GM12891 (cell line): ENCODE results near the gene SPRR3.

Source experiments
- PAX5 ChIP-seq: IDR thresholded peaks from 2 replicates; pipeline ENCODE4 v1.6.1; 2011; ENCODE audit warnings: low read length, moderate library complexity, mild to moderate bottlenecking; ENCODE audit not compliant: insufficient read depth, severe bottlenecking
- POLR2A ChIP-seq: IDR thresholded peaks from 2 replicates; pipeline ENCODE4 v1.6.1; 2011; ENCODE audit warnings: low read depth, low read length, control low read depth
- SPI1 ChIP-seq: IDR thresholded peaks from 2 replicates; pipeline ENCODE4 v1.6.1; 2011; ENCODE audit warnings: low read depth, low read length, control low read depth

DNA sequence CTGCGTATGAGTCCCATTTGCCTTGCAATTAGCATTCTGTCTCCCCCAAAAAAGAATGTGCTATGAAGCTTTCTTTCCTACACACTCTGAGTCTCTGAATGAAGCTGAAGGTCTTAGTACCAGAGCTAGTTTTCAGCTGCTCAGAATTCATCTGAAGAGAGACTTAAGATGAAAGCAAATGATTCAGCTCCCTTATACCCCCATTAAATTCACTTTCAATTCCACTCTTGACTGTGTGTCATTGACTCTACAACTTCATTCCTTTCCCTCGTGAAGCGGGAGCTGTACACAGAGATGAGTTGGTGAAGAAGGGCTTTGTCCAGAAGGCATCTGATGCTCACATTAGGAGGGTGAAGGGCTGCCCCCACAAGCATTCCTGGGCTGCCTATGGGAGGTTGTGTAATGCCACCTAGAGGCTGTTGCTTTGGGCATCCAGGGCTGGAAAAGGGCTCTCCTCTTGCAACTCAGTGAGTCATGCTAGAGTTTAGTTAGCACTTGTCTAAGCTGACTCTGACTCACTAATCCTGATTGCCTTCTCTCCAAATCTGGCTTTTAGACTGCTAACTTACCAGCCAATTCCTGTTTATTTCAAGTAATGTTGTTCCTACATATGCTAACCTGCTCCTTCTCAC is 31.2 kb downstream of the SPRR3 start:
- TF ChIP-seq POLR2A (no peak), SPI1 (no peak), PAX5 (no peak)
